GM12878 (cell line): ENCODE measurements around the gene AOPEP. TPM values are rescaled to one million over a fixed set of nuclear protein-coding genes. Genes with fewer than 3 reads are reported as not detected.

Source experiments
- ATAC-seq: fragments of 200-7000 bp; cut with Tn5 transposase; 3 replicates; pipeline ENCODE4 v1.9.1; 2020; ENCODE audit warnings: mild to moderate bottlenecking, moderate library complexity
- BruUV-seq: library from RNA; stranded (reverse); fragments of 400-500 nt; replicated peaks from 2 replicates; lab custom pipeline; 2021; lab: Mats Ljungman, UMichigan
- CTCF ChIA-PET: fragments of 300-600 bp; sonication (Branson Sonifier 250); formaldehyde crosslinking; extraction: SDS; loops from one replicate; lab custom pipeline; 2021; ENCODE audit warnings: inconsistent platforms; lab: Yijun Ruan, JAX
- POLR2A ChIA-PET: fragments of 350-600 bp; formaldehyde crosslinking; extraction: SDS; loops from one replicate; lab custom pipeline; 2021; ENCODE audit warnings: inconsistent platforms; lab: Charles Lee
- RAD21 ChIA-PET: fragments of 300-600 bp; sonication (Branson Sonifier 250); formaldehyde crosslinking; loops from one replicate; lab custom pipeline; 2023; ENCODE audit warnings: antibody characterized with exemption; ENCODE audit not compliant: unreplicated experiment; lab: Charles Lee
- SMC1A ChIA-PET: fragments of 300-600 bp; sonication (Branson Sonifier 250); formaldehyde crosslinking; loops from one replicate; lab custom pipeline; 2023; ENCODE audit not compliant: unreplicated experiment, uncharacterized antibody; lab: Charles Lee
- DNase-seq: peaks from one replicate; pipeline ENCODE4 v3.0.0-alpha.2; 2011; ENCODE audit warnings: low read depth, low spot score
- FAIRE-seq: peaks from 3 replicates; lab custom pipeline; 2011; peaks lifted over from hg19 to GRCh38; lab: Jason Lieb, UNC
- H2AFZ ChIP-seq: 2 replicates; pipeline ENCODE4 v1.6.0; 2011; ENCODE audit warnings: low read depth, low read length, control low read depth; ENCODE audit not compliant: control insufficient read depth
- H3K27ac ChIP-seq: 2 replicates; pipeline ENCODE4 v1.5.1; 2011; ENCODE audit warnings: control low read depth; ENCODE audit not compliant: control insufficient read depth, insufficient read depth
- H3K27me3 ChIP-seq, 2 experiments: replicated peaks in 1 of 2; 2 replicates each; pipeline versions ENCODE4 v1.6.0 to v1.6.1; 2011; ENCODE audit warnings: low read length in 1 of 2; ENCODE audit not compliant: control insufficient read depth in 2 of 2, insufficient read depth in 2 of 2
- H3K36me3 ChIP-seq, 2 experiments: 2 replicates each; pipeline ENCODE4 v1.5.1; 2011; ENCODE audit warnings: low read length in 1 of 2; ENCODE audit not compliant: control insufficient read depth in 2 of 2, insufficient read depth in 2 of 2
- H3K4me1 ChIP-seq: 2 replicates; pipeline ENCODE4 v1.6.1; 2011; ENCODE audit warnings: mild to moderate bottlenecking, low read length, moderate library complexity, mixed read lengths; ENCODE audit not compliant: control insufficient read depth, insufficient read depth
- H3K4me2 ChIP-seq: 2 replicates; pipeline ENCODE4 v1.6.0; 2011; ENCODE audit warnings: control low read depth; ENCODE audit not compliant: control insufficient read depth, insufficient read depth
- H3K4me3 ChIP-seq: fragments of 200-600 bp; sonication (generic); 2 replicates; pipeline ENCODE4 v1.5.1; 2016
- H3K79me2 ChIP-seq: 2 replicates; pipeline ENCODE4 v1.6.0; 2011; ENCODE audit warnings: low read length; ENCODE audit not compliant: control insufficient read depth, insufficient read depth
- H3K9ac ChIP-seq: 2 replicates; pipeline ENCODE4 v1.8.0; 2011; ENCODE audit warnings: low read length, control low read depth, mixed read lengths; ENCODE audit not compliant: control insufficient read depth, insufficient read depth
- H3K9me3 ChIP-seq: replicated peaks from 3 replicates; pipeline ENCODE4 v1.5.1; 2011; ENCODE audit warnings: mild to moderate bottlenecking, low read length; ENCODE audit not compliant: control insufficient read depth, insufficient read depth
- H4K20me1 ChIP-seq: 2 replicates; pipeline ENCODE4 v1.6.0; 2011; ENCODE audit not compliant: control insufficient read depth, insufficient read depth
- BHLHE40 ChIP-seq, 2 experiments: fragments of 450-650 bp in 1 of 2; IDR thresholded peaks; 2 replicates each; pipeline ENCODE4 v1.6.1; 2011 to 2017; ENCODE audit warnings: low read depth in 2 of 2, borderline replicate concordance in 1 of 2, improper control_type of control experiment in 1 of 2, low read length in 1 of 2, mild to moderate bottlenecking in 1 of 2
- CBFB ChIP-seq: IDR thresholded peaks from 2 replicates; pipeline ENCODE4 v1.6.1; 2016; ENCODE audit warnings: antibody characterized with exemption, low read depth
- CREB1 ChIP-seq: IDR thresholded peaks from 2 replicates; pipeline ENCODE4 v1.6.1; 2012; ENCODE audit warnings: low read depth, mild to moderate bottlenecking, inconsistent platforms
- IKZF2 ChIP-seq, 2 experiments: fragments of 450-650 bp; IDR thresholded peaks; 2 replicates each; pipeline ENCODE4 v1.6.1; 2017; ENCODE audit warnings: mild to moderate bottlenecking in 2 of 2, moderate library complexity in 2 of 2
- MYB ChIP-seq: fragments of 150-350 bp; IDR thresholded peaks from 2 replicates; pipeline ENCODE4 v1.6.1; 2014; ENCODE audit warnings: mild to moderate bottlenecking, low read depth, low read length, borderline replicate concordance
- NR2C2 ChIP-seq: IDR thresholded peaks from 2 replicates; pipeline ENCODE4 v1.6.1; 2011; ENCODE audit warnings: borderline replicate concordance, low read depth; ENCODE audit not compliant: control insufficient read depth, insufficient read length
- PML ChIP-seq: IDR thresholded peaks from 2 replicates; pipeline ENCODE4 v1.6.1; 2012; ENCODE audit warnings: low read length, inconsistent platforms
- SUPT20H ChIP-seq: IDR thresholded peaks from 2 replicates; pipeline ENCODE4 v1.6.1; 2011; ENCODE audit warnings: low read depth, mild to moderate bottlenecking, low read length, moderate library complexity, borderline replicate concordance; ENCODE audit not compliant: control insufficient read depth
- SUZ12 ChIP-seq: fragments of 200-600 bp; sonication (generic); IDR thresholded peaks from one replicate; pipeline ENCODE4 v1.6.1; 2018; ENCODE audit warnings: antibody characterized with exemption, mild to moderate bottlenecking; ENCODE audit not compliant: unreplicated experiment
- TCF12 ChIP-seq: IDR thresholded peaks from 2 replicates; pipeline ENCODE4 v1.6.1; 2011; ENCODE audit warnings: low read depth, mild to moderate bottlenecking, low read length
- WRNIP1 ChIP-seq: IDR thresholded peaks from 2 replicates; pipeline ENCODE4 v1.6.1; 2011; ENCODE audit warnings: low read depth, low read length, improper control_type of control experiment, borderline replicate concordance
- WGBS: methylation state at CpG from one replicate; pipeline ENCODE4 v1.1.6; 2016; ENCODE audit warnings: low lambda C conversion rate; ENCODE audit not compliant: insufficient replicate concordance, insufficient coverage; ENCODE audit errors: missing lambda C conversion rate; 5-methylcytosine and 5-hydroxymethylcytosine counted together
- in situ Hi-C: fragments of 300-500 bp; cut with MboI; formaldehyde crosslinking; loops from 9 replicates; pipeline ENCODE4 v1.14.3; 2018; ENCODE audit warnings: mixed read lengths
- intact Hi-C: fragments of 100-400 bp; cut with micrococcal nuclease; formaldehyde crosslinking; loops from one replicate; pipeline ENCODE4 v1.14.2; 2022; ENCODE audit not compliant: unreplicated experiment
- polyA plus RNA-seq, 11 experiments: library from polyadenylated mRNA; depleted of rRNA in 4 of 11; unstranded in 6 of 11; stranded (reverse) in 5 of 11; fragments of >200 nt; fragmentation: Nextera tagmentation in 4 of 11; fragmentation: Illumina TruSeq in 1 of 11; extraction: Ambion mirVana in 4 of 11; extraction: Trizol in 1 of 11; gene quantifications; 1 replicate in 1 of 11; 2 replicates in 10 of 11; pipeline versions ENCODE4 v1.2.1 to v1.2.3, GENCODE V29; 2011 to 2016; ENCODE audit warnings: inconsistent platforms in 2 of 11, missing spikeins in 2 of 11, low read depth in 1 of 11
- total RNA-seq, 4 experiments: library from RNA; depleted of rRNA in 3 of 4; stranded (reverse); fragments of >200 nt in 3 of 4; fragmentation: Illumina TruSeq in 1 of 4; extraction: Trizol in 1 of 4; gene quantifications; 2 replicates each; pipeline versions ENCODE4 v1.2.1 to v1.2.3, GENCODE V29; 2013 to 2021
- TF ChIP-seq, protein P1 (sequence below): IDR thresholded peaks from 2 replicates; pipeline ENCODE4 v1.6.1; 2012; ENCODE audit warnings: low read depth, low read length, improper control_type of control experiment
- TF ChIP-seq, protein P2 (sequence below): fragments of 450-650 bp; IDR thresholded peaks from 2 replicates; pipeline ENCODE4 v1.6.1; 2017; ENCODE audit warnings: borderline replicate concordance
- TF ChIP-seq, protein P3 (sequence below): IDR thresholded peaks from 2 replicates; pipeline ENCODE4 v1.6.1; 2011; ENCODE audit warnings: low read depth, mild to moderate bottlenecking, low read length, moderate library complexity, borderline replicate concordance; ENCODE audit errors: extremely low read depth
- TF ChIP-seq, protein P4 (sequence below): IDR thresholded peaks from 2 replicates; pipeline ENCODE4 v1.6.1; 2012; ENCODE audit warnings: mild to moderate bottlenecking, low read depth, low read length

Gene AOPEP
- total and polyA plus RNA-seq, 10 of the 15 experiments (the other 5 are each of a cell fraction or from before 2014, with no cell fraction given) = 2.3 to 16.9 (median 10.1) TPM

DNA sequence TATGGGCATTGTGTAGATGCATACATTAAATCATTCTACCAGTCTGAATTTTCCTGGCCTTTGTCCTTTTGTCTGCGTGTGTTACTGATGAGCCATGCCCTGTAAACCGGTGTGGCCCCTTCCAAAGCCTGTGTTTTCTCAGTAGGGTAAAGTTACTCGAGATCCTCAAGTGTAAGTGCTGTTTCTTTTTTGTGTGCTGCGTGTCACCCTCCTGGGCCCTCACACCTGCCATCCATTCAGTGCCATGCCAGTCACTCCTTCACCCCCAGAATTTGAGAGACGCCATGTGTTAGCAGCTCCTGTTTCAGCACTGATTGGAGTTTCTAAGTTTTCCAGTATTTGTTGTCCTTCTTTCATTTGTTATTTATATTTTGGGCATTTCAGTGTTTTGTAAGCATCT, 302.8 kb downstream of the AOPEP start:
- ChIA-PET POLR2A (no interaction called here), RAD21 (no interaction called here), SMC1A (no interaction called here), CTCF (no interaction called here)
- Histone ChIP-seq H3K4me2 (no peak overlapping the region), H3K4me1 (no peaks in the 10 kb centered on the region; the same call in 1 of the 2 replicates), H4K20me1 (no peaks in the 10 kb centered on the region), H3K27me3 (no peaks in the 10 kb centered on the region), H3K27ac (no peak overlapping the region), H3K9ac (no peak overlapping the region), H3K79me2 (no peaks in the 10 kb centered on the region), H3K4me3 (no peak overlapping the region), H3K36me3 (peaks cover 1 to 4% of the 10 kb centered on the region in 2 experiments; a peak in 2 of 4 replicates), H2AFZ (no peak overlapping the region), H3K9me3 (no peaks in the 10 kb centered on the region)
- ATAC-seq = no peak
- no TSS peak for BruUV-seq
- DNase-seq = no peak
- FAIRE-seq = no peak
- intact Hi-C loops (no loop called here), in situ Hi-C loops (no loop called here)
- TF ChIP-seq, protein P1, sequence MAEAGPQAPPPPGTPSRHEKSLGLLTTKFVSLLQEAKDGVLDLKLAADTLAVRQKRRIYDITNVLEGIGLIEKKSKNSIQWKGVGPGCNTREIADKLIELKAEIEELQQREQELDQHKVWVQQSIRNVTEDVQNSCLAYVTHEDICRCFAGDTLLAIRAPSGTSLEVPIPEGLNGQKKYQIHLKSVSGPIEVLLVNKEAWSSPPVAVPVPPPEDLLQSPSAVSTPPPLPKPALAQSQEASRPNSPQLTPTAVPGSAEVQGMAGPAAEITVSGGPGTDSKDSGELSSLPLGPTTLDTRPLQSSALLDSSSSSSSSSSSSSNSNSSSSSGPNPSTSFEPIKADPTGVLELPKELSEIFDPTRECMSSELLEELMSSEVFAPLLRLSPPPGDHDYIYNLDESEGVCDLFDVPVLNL = no peak
- TF ChIP-seq MYB (no peak), BHLHE40 (IDR thresholded peaks at IDR 0.05; ENCODE audit: borderline replicate concordance in 1 of 2, low read depth in 2 of 2, low read length in 1 of 2) (no peak), SUZ12 (no peak), TCF12 (no peak), CBFB (no peak), NR2C2 (no peak), SUPT20H (no peak), PML (no peak), WRNIP1 (no peak), CREB1 (no peak), IKZF2 (IDR thresholded peaks at IDR 0.05) (no peak)
- TF ChIP-seq, protein P2, sequence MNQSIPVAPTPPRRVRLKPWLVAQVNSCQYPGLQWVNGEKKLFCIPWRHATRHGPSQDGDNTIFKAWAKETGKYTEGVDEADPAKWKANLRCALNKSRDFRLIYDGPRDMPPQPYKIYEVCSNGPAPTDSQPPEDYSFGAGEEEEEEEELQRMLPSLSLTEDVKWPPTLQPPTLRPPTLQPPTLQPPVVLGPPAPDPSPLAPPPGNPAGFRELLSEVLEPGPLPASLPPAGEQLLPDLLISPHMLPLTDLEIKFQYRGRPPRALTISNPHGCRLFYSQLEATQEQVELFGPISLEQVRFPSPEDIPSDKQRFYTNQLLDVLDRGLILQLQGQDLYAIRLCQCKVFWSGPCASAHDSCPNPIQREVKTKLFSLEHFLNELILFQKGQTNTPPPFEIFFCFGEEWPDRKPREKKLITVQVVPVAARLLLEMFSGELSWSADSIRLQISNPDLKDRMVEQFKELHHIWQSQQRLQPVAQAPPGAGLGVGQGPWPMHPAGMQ = no peak
- TF ChIP-seq, protein P3, sequence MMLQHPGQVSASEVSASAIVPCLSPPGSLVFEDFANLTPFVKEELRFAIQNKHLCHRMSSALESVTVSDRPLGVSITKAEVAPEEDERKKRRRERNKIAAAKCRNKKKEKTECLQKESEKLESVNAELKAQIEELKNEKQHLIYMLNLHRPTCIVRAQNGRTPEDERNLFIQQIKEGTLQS = no peak
- TF ChIP-seq, protein P4, sequence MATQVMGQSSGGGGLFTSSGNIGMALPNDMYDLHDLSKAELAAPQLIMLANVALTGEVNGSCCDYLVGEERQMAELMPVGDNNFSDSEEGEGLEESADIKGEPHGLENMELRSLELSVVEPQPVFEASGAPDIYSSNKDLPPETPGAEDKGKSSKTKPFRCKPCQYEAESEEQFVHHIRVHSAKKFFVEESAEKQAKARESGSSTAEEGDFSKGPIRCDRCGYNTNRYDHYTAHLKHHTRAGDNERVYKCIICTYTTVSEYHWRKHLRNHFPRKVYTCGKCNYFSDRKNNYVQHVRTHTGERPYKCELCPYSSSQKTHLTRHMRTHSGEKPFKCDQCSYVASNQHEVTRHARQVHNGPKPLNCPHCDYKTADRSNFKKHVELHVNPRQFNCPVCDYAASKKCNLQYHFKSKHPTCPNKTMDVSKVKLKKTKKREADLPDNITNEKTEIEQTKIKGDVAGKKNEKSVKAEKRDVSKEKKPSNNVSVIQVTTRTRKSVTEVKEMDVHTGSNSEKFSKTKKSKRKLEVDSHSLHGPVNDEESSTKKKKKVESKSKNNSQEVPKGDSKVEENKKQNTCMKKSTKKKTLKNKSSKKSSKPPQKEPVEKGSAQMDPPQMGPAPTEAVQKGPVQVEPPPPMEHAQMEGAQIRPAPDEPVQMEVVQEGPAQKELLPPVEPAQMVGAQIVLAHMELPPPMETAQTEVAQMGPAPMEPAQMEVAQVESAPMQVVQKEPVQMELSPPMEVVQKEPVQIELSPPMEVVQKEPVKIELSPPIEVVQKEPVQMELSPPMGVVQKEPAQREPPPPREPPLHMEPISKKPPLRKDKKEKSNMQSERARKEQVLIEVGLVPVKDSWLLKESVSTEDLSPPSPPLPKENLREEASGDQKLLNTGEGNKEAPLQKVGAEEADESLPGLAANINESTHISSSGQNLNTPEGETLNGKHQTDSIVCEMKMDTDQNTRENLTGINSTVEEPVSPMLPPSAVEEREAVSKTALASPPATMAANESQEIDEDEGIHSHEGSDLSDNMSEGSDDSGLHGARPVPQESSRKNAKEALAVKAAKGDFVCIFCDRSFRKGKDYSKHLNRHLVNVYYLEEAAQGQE = no peak
- WGBS = 97% methylated on average over 5 of the region's 5 CpGs
